ENCODE results near the gene AKAP8L. TPM values are rescaled to one million over a fixed set of nuclear protein-coding genes. Genes with fewer than 3 reads are reported as not detected.

AKAP8L gene
- total RNA-seq (100 to 1,000 TPM in 1 of 10 donors, 10 to 100 TPM in 9; 45.2 to 101 (median 63.1) TPM), polyA plus RNA-seq (100 to 1,000 TPM in 1 of 2 donors, 10 to 100 TPM in 1; 53.6 to 140 TPM)
- long read RNA-seq, donor 1, transcript AKAP8L-201 (14 exons, 2,146 nt): major isoform, 104 of 158 reads
- long read RNA-seq, donor 1, partial matches to known transcripts: 31 of 158 reads
- long read RNA-seq, donor 1, other reads (novel, unspliced or antisense): 20 of 158 reads
- long read RNA-seq, donor 2, transcript AKAP8L-201 (14 exons, 2,146 nt): major isoform, 51 of 83 reads
- long read RNA-seq, donor 2, partial matches to known transcripts: 16 of 83 reads
- long read RNA-seq, donor 2, other reads (novel, unspliced or antisense): 14 of 83 reads
- long read RNA-seq, donor 3, partial matches to known transcripts: 2 of 13 reads
- long read RNA-seq, donor 3, other reads (novel, unspliced or antisense): 7 of 13 reads

GRCh38 chr19:15418579-15419412 is at the start of gene AKAP8L:
TSS of gene AKAP8L (minus strand) at chr19:15418988. CDS start at chr19:15418923, 65 bp downstream.
- peak; percentile 35 to 84 (median 70) for TF ChIP-seq CTCF (IDR thresholded peaks at IDR 0.05)
- H3K9me3 ChIP-seq: peaks cover 0 to 7% (median 0%) of the 10 kb centered on the region in 11 donors
- H3K4me3 ChIP-seq: peak within 1 kb of the TSS; percentile 69 to 99 (median 92)
- peaks cover 4 to 70% (median 36%) of the 10 kb centered on the region in 9 donors for H3K4me1 ChIP-seq
- no peaks in the 10 kb centered on the region for H3K27me3 ChIP-seq
- peak within 1 kb of the TSS; percentile 42 to 93 (median 90) for H3K27ac ChIP-seq
- H3K36me3 ChIP-seq: peaks cover 0 to 43% (median 16%) of the 10 kb centered on the region in 9 donors
- intact Hi-C loops (cut with DNase I): loop anchor here in 7 of 10 donors (1.0 to 10.0 kb wide), 9 partner anchors 31 to 166 kb away; partner anchors contain the start of genes AKAP8 (in 2 of the 7) and WIZ (in 1 of the 7)
- 0 to 1% methylated on average over 61 of the region's 61 CpGs for WGBS, 2 donors
- ATAC-seq: peak; percentile 95 to 98 (median 97)
- peak; percentile 97 to 100 for DNase-seq

GRCh38 chr19:15467734-15468214 is 49.0 kb upstream of the AKAP8L start:
- WGBS, 2 donors: 80% methylated on average over 6 of the region's 6 CpGs
- intact Hi-C loops (cut with DNase I): loop anchor here in 2 of 10 donors (10.0 kb wide), 2 partner anchors 87 to 373 kb away; no protein-coding TSS in a partner anchor
- H3K4me3 ChIP-seq: no peak overlapping the region
- TF ChIP-seq CTCF (IDR thresholded peaks at IDR 0.05): no peak
- H3K27ac ChIP-seq: peak overlapping the region in 1 of 10 donors; percentile 76
- DNase-seq (no peak), ATAC-seq (no peak)
- peaks cover 0 to 5% (median 0%) of the 10 kb centered on the region in 11 donors for H3K9me3 ChIP-seq
- no peaks in the 10 kb centered on the region for H3K36me3 ChIP-seq
- H3K4me1 ChIP-seq: peaks cover 0 to 50% (median 7%) of the 10 kb centered on the region in 9 donors
- peaks cover 5 to 84% (median 57%) of the 10 kb centered on the region in 7 donors for H3K27me3 ChIP-seq

- Histone ChIP-seq H3K36me3 (peaks cover 0 to under 1% (median 0%) of the 10 kb centered on the region in 9 donors), H3K27me3 (peaks cover 5 to 87% (median 56%) of the 10 kb centered on the region in 7 donors), H3K9me3 (no peaks in the 10 kb centered on the region), H3K4me1 (peaks cover 0 to 54% (median 7%) of the 10 kb centered on the region in 9 donors), H3K27ac (peak overlapping the region in 1 of 10 donors; percentile 76), H3K4me3 (no peak overlapping the region)
- TF ChIP-seq CTCF (IDR thresholded peaks at IDR 0.05): no peak
- ATAC-seq: peak in 3 of 8 donors; percentile 7 to 32 (median 31)
- intact Hi-C loops (cut with DNase I): loop anchor here in 2 of 10 donors (10.0 kb wide), 2 partner anchors 88 to 372 kb away; no protein-coding TSS in a partner anchor
- WGBS, 2 donors: 44 to 61% methylated on average over 8 of the region's 8 CpGs
- no peak for DNase-seq
Observed at GRCh38 chr19:15466851-15467733, 48.3 kb upstream of the AKAP8L start.

Data from heart right ventricle (tissue), 16 donors.